Stimulated activated naive CD8-positive, alpha-beta T cell treated with anti-CD3 and anti-CD28 coated beads, Interleukin-15, Interleukin-2, amounts not matched to agents 100 ng/mL and 50 ng/mL, for 24 hours (primary cell): ENCODE results near the gene FGF9.

Source experiments
- H3K27ac Mint-ChIP-seq: one replicate; pipeline ENCODE4 v1.8.0; 2021; ENCODE audit warnings: mild to moderate bottlenecking, mixed read lengths
- H3K27me3 Mint-ChIP-seq: one replicate; pipeline ENCODE4 v1.8.0; 2021; ENCODE audit warnings: mixed read lengths
- H3K36me3 Mint-ChIP-seq: one replicate; pipeline ENCODE4 v1.8.0; 2021; ENCODE audit warnings: low read depth, mixed read lengths
- H3K4me1 Mint-ChIP-seq: one replicate; pipeline ENCODE4 v1.8.0; 2021; ENCODE audit warnings: low read depth, mixed read lengths
- H3K4me3 Mint-ChIP-seq: one replicate; pipeline ENCODE4 v1.8.0; 2021; ENCODE audit warnings: mild to moderate bottlenecking, mixed read lengths
- H3K9me3 Mint-ChIP-seq: one replicate; pipeline ENCODE4 v1.8.0; 2021; ENCODE audit warnings: mixed read lengths

The FGF9 gene

GRCh38 chr13:21671620-21672286, 880 bp downstream of the FGF9 start:
- no peaks in the 10 kb centered on the region for H3K9me3 Mint-ChIP-seq
- H3K27ac Mint-ChIP-seq: no peak overlapping the region
- no peaks in the 10 kb centered on the region for H3K36me3 Mint-ChIP-seq
- H3K27me3 Mint-ChIP-seq: peaks cover 62% of the 10 kb centered on the region
- peaks cover 57% of the 10 kb centered on the region for H3K4me1 Mint-ChIP-seq
- H3K4me3 Mint-ChIP-seq: peak overlapping the region; percentile 87

- H3K4me1 Mint-ChIP-seq: peaks cover 57% of the 10 kb centered on the region
- no peaks in the 10 kb centered on the region for H3K9me3 Mint-ChIP-seq
- H3K27me3 Mint-ChIP-seq: peaks cover 63% of the 10 kb centered on the region
- H3K4me3 Mint-ChIP-seq: peak overlapping the region; percentile 87
- no peaks in the 10 kb centered on the region for H3K36me3 Mint-ChIP-seq
- no peak overlapping the region for H3K27ac Mint-ChIP-seq
These were observed 1.4 kb downstream of the FGF9 start for GRCh38 chr13:21672287-21672680.

GRCh38 chr13:21672796-21673538, 2.1 kb downstream of the FGF9 start:
- H3K36me3 Mint-ChIP-seq: no peaks in the 10 kb centered on the region
- peaks cover 60% of the 10 kb centered on the region for H3K27me3 Mint-ChIP-seq
- no peaks in the 10 kb centered on the region for H3K9me3 Mint-ChIP-seq
- H3K4me1 Mint-ChIP-seq: peaks cover 57% of the 10 kb centered on the region
- no peak overlapping the region for H3K27ac Mint-ChIP-seq
- H3K4me3 Mint-ChIP-seq: peak overlapping the region; percentile 58

GRCh38 chr13:21673539-21673788, 2.6 kb downstream of the FGF9 start:
- peaks cover 53% of the 10 kb centered on the region for H3K4me1 Mint-ChIP-seq
- no peak overlapping the region for H3K27ac Mint-ChIP-seq
- peak overlapping the region; percentile 58 for H3K4me3 Mint-ChIP-seq
- no peaks in the 10 kb centered on the region for H3K36me3 Mint-ChIP-seq
- peaks cover 55% of the 10 kb centered on the region for H3K27me3 Mint-ChIP-seq
- no peaks in the 10 kb centered on the region for H3K9me3 Mint-ChIP-seq

- H3K4me3 Mint-ChIP-seq: peak overlapping the region; percentile 74
- H3K4me1 Mint-ChIP-seq: peaks cover 48% of the 10 kb centered on the region
- no peaks in the 10 kb centered on the region for H3K9me3 Mint-ChIP-seq
- H3K27ac Mint-ChIP-seq: no peak overlapping the region
- no peaks in the 10 kb centered on the region for H3K36me3 Mint-ChIP-seq
- peaks cover 51% of the 10 kb centered on the region for H3K27me3 Mint-ChIP-seq
These were observed 3.1 kb downstream of the FGF9 start for GRCh38 chr13:21673789-21674489.

- H3K4me3 Mint-ChIP-seq: peak overlapping the region; percentile 80
- H3K27ac Mint-ChIP-seq: peak overlapping the region; percentile 63
- H3K4me1 Mint-ChIP-seq: peaks cover 42% of the 10 kb centered on the region
- H3K27me3 Mint-ChIP-seq: peaks cover 46% of the 10 kb centered on the region
- H3K36me3 Mint-ChIP-seq: no peaks in the 10 kb centered on the region
- no peaks in the 10 kb centered on the region for H3K9me3 Mint-ChIP-seq
These were observed 3.7 kb downstream of the FGF9 start for GRCh38 chr13:21674490-21675009.

GRCh38 chr13:21675095-21675991, 4.5 kb downstream of the FGF9 start:
- Mint-ChIP-seq H3K4me3 (peak overlapping the region; percentile 51), H3K4me1 (peaks cover 39% of the 10 kb centered on the region), H3K27me3 (peaks cover 46% of the 10 kb centered on the region), H3K27ac (no peak overlapping the region), H3K9me3 (no peaks in the 10 kb centered on the region), H3K36me3 (no peaks in the 10 kb centered on the region)

GRCh38 chr13:21676611-21677021, 5.7 kb downstream of the FGF9 start:
- H3K27ac Mint-ChIP-seq: no peak overlapping the region
- H3K27me3 Mint-ChIP-seq: peaks cover 41% of the 10 kb centered on the region
- H3K4me1 Mint-ChIP-seq: peaks cover 28% of the 10 kb centered on the region
- no peak overlapping the region for H3K4me3 Mint-ChIP-seq
- H3K36me3 Mint-ChIP-seq: no peaks in the 10 kb centered on the region
- no peaks in the 10 kb centered on the region for H3K9me3 Mint-ChIP-seq

- Mint-ChIP-seq H3K4me3 (no peak overlapping the region), H3K9me3 (no peaks in the 10 kb centered on the region), H3K27me3 (peaks cover 38% of the 10 kb centered on the region), H3K36me3 (no peaks in the 10 kb centered on the region), H3K27ac (no peak overlapping the region), H3K4me1 (peaks cover 22% of the 10 kb centered on the region)
These were observed 6.3 kb downstream of the FGF9 start for GRCh38 chr13:21677075-21677623.

- no peak overlapping the region for H3K4me3 Mint-ChIP-seq
These were observed 12.3 kb downstream of the FGF9 start for GRCh38 chr13:21683034-21683733.

GRCh38 chr13:21684576-21684975, 13.7 kb downstream of the FGF9 start:
- Mint-ChIP-seq H3K9me3 (no peaks in the 10 kb centered on the region), H3K4me3 (no peak overlapping the region), H3K27ac (no peak overlapping the region)

More at GRCh38 chr13:21683034-21683733, 12.3 kb downstream of the FGF9 start:
- H3K27me3 Mint-ChIP-seq: peaks cover 4% of the 10 kb centered on the region
- H3K9me3 Mint-ChIP-seq: no peaks in the 10 kb centered on the region
- peaks cover 10% of the 10 kb centered on the region for H3K4me1 Mint-ChIP-seq
- H3K27ac Mint-ChIP-seq: no peak overlapping the region
- H3K36me3 Mint-ChIP-seq: no peaks in the 10 kb centered on the region

GRCh38 chr13:21685485-21686064, 14.7 kb downstream of the FGF9 start:
- H3K9me3 Mint-ChIP-seq: no peaks in the 10 kb centered on the region
- peaks cover 10% of the 10 kb centered on the region for H3K4me1 Mint-ChIP-seq
- H3K36me3 Mint-ChIP-seq: no peaks in the 10 kb centered on the region
- peaks cover 4% of the 10 kb centered on the region for H3K27me3 Mint-ChIP-seq
- H3K4me3 Mint-ChIP-seq: no peak overlapping the region
- no peak overlapping the region for H3K27ac Mint-ChIP-seq

More at GRCh38 chr13:21684576-21684975, 13.7 kb downstream of the FGF9 start:
- no peaks in the 10 kb centered on the region for H3K36me3 Mint-ChIP-seq
- H3K27me3 Mint-ChIP-seq: peaks cover 4% of the 10 kb centered on the region
- peaks cover 10% of the 10 kb centered on the region for H3K4me1 Mint-ChIP-seq

GRCh38 chr13:21686751-21687391, 16.0 kb downstream of the FGF9 start:
- Mint-ChIP-seq H3K9me3 (no peaks in the 10 kb centered on the region), H3K4me1 (peaks cover 10% of the 10 kb centered on the region), H3K27me3 (peaks cover 10% of the 10 kb centered on the region), H3K27ac (no peak overlapping the region), H3K4me3 (no peak overlapping the region), H3K36me3 (no peaks in the 10 kb centered on the region)
